ENCODE data around the gene FCRL2.

Gene FCRL2

GRCh38 chr1:157776971-157777391 is at the start of gene FCRL2:
Gene FCRL2, minus strand, starts transcription at chr1:157777132. Its CDS starts 59 bp downstream, at chr1:157777073.
- DNase-seq, result no peak

GRCh38 chr1:157820299-157820698 is 43.4 kb upstream of the FCRL2 start:
- DNase-seq, result no peak

- DNase-seq, result no peak
These were observed 43.0 kb upstream of the FCRL2 start, which contains the start of gene FCRL1 for GRCh38 chr1:157819896-157820295. Gene FCRL1, minus strand, starts transcription at chr1:157820120. Its CDS starts 83 bp downstream, at chr1:157820037.

GRCh38 chr1:157819215-157819614 is 42.3 kb upstream of the FCRL2 start:
- DNase-seq, result no peak

GRCh38 chr1:157813269-157813668 is 36.3 kb upstream of the FCRL2 start:
- no peak for DNase-seq

GRCh38 chr1:157806431-157807149 is 29.7 kb upstream of the FCRL2 start:
- peak; percentile 4 for DNase-seq

- DNase-seq, result no peak
These were observed 26.9 kb upstream of the FCRL2 start for GRCh38 chr1:157803851-157804250.

GRCh38 chr1:157799996-157800395 is 23.1 kb upstream of the FCRL2 start:
- DNase-seq, result no peak

- DNase-seq, result no peak
These were observed 21.3 kb upstream of the FCRL2 start for GRCh38 chr1:157798211-157798610.

- DNase-seq, result no peak
These were observed 8.3 kb upstream of the FCRL2 start for GRCh38 chr1:157785248-157785647.

- DNase-seq, result no peak
These were observed 7.9 kb upstream of the FCRL2 start for GRCh38 chr1:157784801-157785200.

GRCh38 chr1:157782931-157783330 is 6.0 kb upstream of the FCRL2 start:
- DNase-seq, result no peak

GRCh38 chr1:157781048-157781447 is 4.1 kb upstream of the FCRL2 start:
- DNase-seq, result no peak

- DNase-seq, result no peak
These were observed 1.6 kb downstream of the FCRL2 start for GRCh38 chr1:157775101-157775870.

- DNase-seq, result no peak
These were observed 2.5 kb downstream of the FCRL2 start for GRCh38 chr1:157774412-157774811.

- peak; percentile 22 for DNase-seq
These were observed 3.2 kb downstream of the FCRL2 start for GRCh38 chr1:157773493-157774350.

- no peak for DNase-seq
These were observed 5.1 kb downstream of the FCRL2 start for GRCh38 chr1:157771661-157772425.

- DNase-seq, result no peak
These were observed 6.4 kb downstream of the FCRL2 start for GRCh38 chr1:157770442-157771043.

GRCh38 chr1:157766792-157767191 is 10.1 kb downstream of the FCRL2 start:
- no peak for DNase-seq

- no peak for DNase-seq
These were observed 18.9 kb downstream of the FCRL2 start for GRCh38 chr1:157758018-157758417.

GRCh38 chr1:157753611-157754010 is 23.3 kb downstream of the FCRL2 start:
- no peak for DNase-seq

GRCh38 chr1:157751283-157751682 is 25.6 kb downstream of the FCRL2 start:
- no peak for DNase-seq

All from NK-92 treated with Interleukin-12 subunit alpha and Interleukin-12 subunit beta, amount 100 ng/mL, for 24 hours (cell line).